A549 treated with CORT108297 at 1 μM for 4 hours (cell line): ENCODE results near the gene OR52E2. TPM values are rescaled to one million over a fixed set of nuclear protein-coding genes. Genes with fewer than 3 reads are reported as not detected.

Experiments used
- total RNA-seq: library from RNA; stranded (reverse); fragments of 200-300 nt; extraction: Qiagen RNA extraction; gene quantifications from 5 replicates; pipeline ENCODE4 v1.2.3, GENCODE V29; 2022

Gene OR52E2
- total RNA-seq, result not detected in 5 replicates

GRCh38 chr11:5059391-5059790 lies at the start of gene OR52E2:
Gene OR52E2 (minus strand): TSS chr11:5059627. CDS start chr11:5059627, 0 bp downstream.

GRCh38 chr11:5069272-5069671 lies 9.8 kb upstream of the OR52E2 start, which contains the start of gene OR52E1:
Gene OR52E1 (plus strand): TSS chr11:5069572.

GRCh38 chr11:5046226-5046625 lies 13.2 kb downstream of the OR52E2 start, which contains the start of gene OR52J3:
Gene OR52J3 (plus strand): TSS chr11:5046526. CDS start chr11:5046526, 0 bp downstream.

Other genes with a start within 250 kb of the OR52E2 start
- gene OR51F2, start 238.3 kb downstream of the OR52E2 start, total RNA-seq, result not detected in 5 replicates
- not detected in 5 replicates for gene OR51S1, start 210.4 kb downstream of the OR52E2 start, total RNA-seq
- gene OR51T1, start 177.7 kb downstream of the OR52E2 start, total RNA-seq, result not detected in 5 replicates
- not detected in 5 replicates for gene OR51A7, start 155.8 kb downstream of the OR52E2 start, total RNA-seq
- gene OR51G2, start 140.3 kb downstream of the OR52E2 start, total RNA-seq, result not detected in 5 replicates
- gene OR51G1, start 135.3 kb downstream of the OR52E2 start, total RNA-seq, result not detected in 5 replicates
- gene OR51A4, start 112.0 kb downstream of the OR52E2 start, total RNA-seq, result not detected in 5 replicates
- gene OR51A2, start 103.9 kb downstream of the OR52E2 start, total RNA-seq, result not detected in 5 replicates
- not detected in 5 replicates for gene OR51L1, start 64.8 kb downstream of the OR52E2 start, total RNA-seq
- gene OR52J3, start 13.1 kb downstream of the OR52E2 start, total RNA-seq, result not detected in 5 replicates
- gene OR52E1, start 9.9 kb upstream of the OR52E2 start, total RNA-seq, result not detected in 5 replicates
- gene OR52A5, start 78.7 kb upstream of the OR52E2 start, total RNA-seq, result not detected in 5 replicates
- gene OR52A1, start 95.1 kb upstream of the OR52E2 start, total RNA-seq, result not detected in 5 replicates
- not detected in 5 replicates for gene OR51V1, start 141.1 kb upstream of the OR52E2 start, total RNA-seq
- not detected in 5 replicates for gene HBB, start 167.4 kb upstream of the OR52E2 start, total RNA-seq
- not detected in 5 replicates for gene HBD, start 174.9 kb upstream of the OR52E2 start, total RNA-seq
- gene HBG1, start 190.2 kb upstream of the OR52E2 start, total RNA-seq, result not detected in 5 replicates
- gene HBG2, start 195.2 kb upstream of the OR52E2 start, total RNA-seq, result not detected in 5 replicates
- 0.15 to 0.29 TPM (median 0.21 TPM) in 3 of 5 replicates, not detected in the others for gene HBE1, start 210.3 kb upstream of the OR52E2 start, total RNA-seq
- gene OR51B4, start 242.3 kb upstream of the OR52E2 start, total RNA-seq, result not detected in 5 replicates